HepG2 (cell line): ENCODE data around the gene THPO. TPM values are rescaled to one million over a fixed set of nuclear protein-coding genes. Genes with fewer than 3 reads are reported as not detected.

ENCODE experiments used
- ATAC-seq: fragments of 200-7000 bp; cut with Tn5 transposase; 3 replicates; pipeline ENCODE4 v1.9.1; 2020; ENCODE audit warnings: mild to moderate bottlenecking, moderate library complexity
- BruUV-seq: library from RNA; stranded (reverse); fragments of 400-500 nt; replicated peaks from 2 replicates; lab custom pipeline; 2021; lab: Mats Ljungman, UMichigan
- CTCF ChIA-PET: fragments of 300-600 bp; formaldehyde crosslinking; extraction: SDS; loops from one replicate; lab custom pipeline; 2021; ENCODE audit warnings: low total read pairs, inconsistent platforms, low intra/inter-chr PET ratio; lab: Yijun Ruan, JAX
- POLR2A ChIA-PET: fragments of 350-600 bp; sonication (Branson Sonifier 250); formaldehyde crosslinking; loops from one replicate; lab custom pipeline; 2020; ENCODE audit warnings: antibody characterized with exemption, inconsistent platforms; lab: Yijun Ruan, JAX
- DNase-seq: peaks from one replicate; pipeline ENCODE4 v3.0.0-alpha.2; 2015; ENCODE audit warnings: low spot score
- FAIRE-seq: peaks from 3 replicates; lab custom pipeline; 2011; peaks lifted over from hg19 to GRCh38; lab: Jason Lieb, UNC
- H2AFZ ChIP-seq: one replicate; pipeline ENCODE4 v1.6.1; 2011; ENCODE audit warnings: low read length, inconsistent platforms
- H3K27ac ChIP-seq: fragments of 300-600 bp; 3 replicates; pipeline ENCODE4 v1.8.0; 2011; ENCODE audit warnings: mixed run types, mild to moderate bottlenecking, mixed read lengths, low read length, inconsistent platforms; ENCODE audit not compliant: insufficient read depth; ENCODE audit errors: extremely low read length
- H3K27me3 ChIP-seq, 2 experiments: fragments of 200-600 bp in 1 of 2; 2 replicates in 1 of 2; 3 replicates in 1 of 2; pipeline versions ENCODE4 v1.6.0 to v1.8.0; 2011; ENCODE audit warnings: low read length in 2 of 2, mild to moderate bottlenecking in 2 of 2, moderate library complexity in 2 of 2, inconsistent platforms in 1 of 2; ENCODE audit not compliant: insufficient read depth in 2 of 2, control insufficient read depth in 1 of 2
- H3K36me3 ChIP-seq, 2 experiments: fragments of 200-600 bp in 1 of 2; replicated peaks in 1 of 2; 2 replicates in 1 of 2; 3 replicates in 1 of 2; pipeline versions ENCODE4 v1.5.1 to v1.8.0; 2011; ENCODE audit warnings: low read length in 2 of 2, inconsistent platforms in 1 of 2; ENCODE audit not compliant: insufficient read depth in 2 of 2, control insufficient read depth in 1 of 2
- H3K4me1 ChIP-seq: 2 replicates; pipeline ENCODE4 v1.5.1; 2012; ENCODE audit warnings: low read length, inconsistent platforms; ENCODE audit not compliant: insufficient read depth
- H3K4me2 ChIP-seq: 2 replicates; pipeline ENCODE4 v1.6.0; 2011; ENCODE audit warnings: low read depth, low read length, inconsistent platforms
- H3K4me3 ChIP-seq, 3 experiments: fragments of 200-600 bp in 1 of 3; sonication (generic), shearing (Covaris generic) in 1 of 3; replicated peaks in 1 of 3; 2 replicates each; pipeline ENCODE4 v1.5.1; 2011 to 2016; ENCODE audit warnings: low read length in 3 of 3, inconsistent platforms in 2 of 3, low read depth in 2 of 3, mild to moderate bottlenecking in 2 of 3, control low read depth in 1 of 3, mixed read lengths in 1 of 3; ENCODE audit not compliant: insufficient read depth in 1 of 3
- H3K79me2 ChIP-seq: one replicate; pipeline ENCODE4 v1.6.1; 2011; ENCODE audit warnings: low read length, inconsistent platforms; ENCODE audit not compliant: insufficient read depth
- H3K9ac ChIP-seq: 2 replicates; pipeline ENCODE4 v1.6.0; 2011; ENCODE audit warnings: mild to moderate bottlenecking, low read depth, low read length, inconsistent platforms; ENCODE audit not compliant: insufficient read depth
- H3K9me3 ChIP-seq: 2 replicates; pipeline ENCODE4 v1.5.1; 2012; ENCODE audit warnings: mild to moderate bottlenecking, low read length
- H4K20me1 ChIP-seq: 2 replicates; pipeline ENCODE4 v1.6.0; 2011; ENCODE audit warnings: inconsistent platforms, mild to moderate bottlenecking, low read length, moderate library complexity; ENCODE audit not compliant: insufficient read depth
- ELF3 ChIP-seq: IDR thresholded peaks from 2 replicates; pipeline ENCODE4 v1.6.1; 2016; ENCODE audit warnings: missing genetic modification reagents, missing compliant biosample characterization
- EP300 ChIP-seq, 3 experiments: sonication (generic) in 1 of 3; formaldehyde crosslinking in 1 of 3; IDR thresholded peaks; 2 replicates each; pipeline versions ENCODE4 v1.5.1 to v1.6.1; 2011 to 2020; ENCODE audit warnings: low read depth in 2 of 3, low read length in 2 of 3, borderline replicate concordance in 1 of 3, improper control_type of control experiment in 1 of 3, mild to moderate bottlenecking in 1 of 3, missing genetic modification reagents in 1 of 3, moderate library complexity in 1 of 3
- EZH2 ChIP-seq: conservative IDR thresholded peaks from 2 replicates; pipeline ENCODE4 v1.6.1; 2012; ENCODE audit warnings: mild to moderate bottlenecking, low read depth, low read length, moderate library complexity
- KDM5B ChIP-seq: sonication (generic); formaldehyde crosslinking; IDR thresholded peaks from 2 replicates; pipeline ENCODE4 v1.4.0; 2020; ENCODE audit warnings: missing genetic modification reagents, mild to moderate bottlenecking, borderline replicate concordance
- MYC ChIP-seq: sonication (generic); formaldehyde crosslinking; IDR thresholded peaks from 2 replicates; pipeline ENCODE4 v1.9.0; 2021; ENCODE audit warnings: missing genetic modification reagents, borderline replicate concordance
- NR2F1 ChIP-seq, 2 experiments: fragments of 450-650 bp in 1 of 2; formaldehyde crosslinking in 1 of 2; IDR thresholded peaks; 2 replicates each; pipeline versions ENCODE4 v1.5.0 to v1.6.1; 2016 to 2020; ENCODE audit warnings: mild to moderate bottlenecking in 1 of 2, missing compliant biosample characterization in 1 of 2, missing genetic modification reagents in 1 of 2, moderate library complexity in 1 of 2
- POLR2A ChIP-seq, 2 experiments: IDR thresholded peaks; 2 replicates each; pipeline ENCODE4 v1.6.1; 2011; ENCODE audit warnings: low read depth in 2 of 2, low read length in 2 of 2, mild to moderate bottlenecking in 1 of 2, moderate library complexity in 1 of 2; ENCODE audit not compliant: insufficient read depth in 1 of 2
- POLR2G ChIP-seq: fragments of 200-400 bp; formaldehyde crosslinking; IDR thresholded peaks from 2 replicates; pipeline ENCODE4 v1.6.1; 2018; ENCODE audit warnings: mild to moderate bottlenecking, low read depth, low read length, moderate library complexity
- RXRB ChIP-seq: IDR thresholded peaks from 2 replicates; pipeline ENCODE4 v1.6.1; 2016; ENCODE audit warnings: borderline replicate concordance, missing genetic modification reagents, missing compliant biosample characterization
- ZNF121 ChIP-seq: sonication (generic); formaldehyde crosslinking; IDR thresholded peaks from 2 replicates; pipeline ENCODE4 v1.5.0; 2020; ENCODE audit warnings: mild to moderate bottlenecking, missing genetic modification reagents
- ZNF143 ChIP-seq: sonication (generic); formaldehyde crosslinking; IDR thresholded peaks from 2 replicates; pipeline ENCODE4 v1.4.0; 2020; ENCODE audit warnings: missing genetic modification reagents
- ZNF260 ChIP-seq: sonication (generic); formaldehyde crosslinking; IDR thresholded peaks from 2 replicates; pipeline ENCODE4 v1.4.0; 2020; ENCODE audit warnings: missing genetic modification reagents, low read depth, mild to moderate bottlenecking, borderline replicate concordance
- ZNF530 ChIP-seq: sonication (generic); formaldehyde crosslinking; IDR thresholded peaks from 2 replicates; pipeline ENCODE4 v1.5.0; 2020; ENCODE audit warnings: low read depth, mild to moderate bottlenecking, missing genetic modification reagents
- ZNF678 ChIP-seq: sonication (generic); formaldehyde crosslinking; IDR thresholded peaks from 2 replicates; pipeline ENCODE4 v1.4.0; 2020; ENCODE audit warnings: mild to moderate bottlenecking, missing genetic modification reagents
- ZNF780A ChIP-seq: sonication (generic); formaldehyde crosslinking; IDR thresholded peaks from 2 replicates; pipeline ENCODE4 v1.8.0; 2022; ENCODE audit warnings: mild to moderate bottlenecking, missing genetic modification reagents, moderate library complexity
- WGBS: methylation state at CpG from one replicate; pipeline ENCODE4 v1.1.6; 2017; ENCODE audit warnings: low lambda C conversion rate; 5-methylcytosine and 5-hydroxymethylcytosine counted together
- in situ Hi-C: cut with HindIII; loops from 2 replicates; pipeline ENCODE4 v1.10.0; 2017; ENCODE audit warnings: low pct_unique_long_range_greater_than_20kb; ENCODE audit not compliant: extremely low pct_ligation_motif_present
- intact Hi-C: fragments of 100-400 bp; cut with micrococcal nuclease; formaldehyde crosslinking; loops from one replicate; pipeline ENCODE4 v1.10.0; 2022; ENCODE audit not compliant: unreplicated experiment
- polyA plus RNA-seq, 8 experiments: library from polyadenylated mRNA; depleted of rRNA in 3 of 8; stranded (reverse) in 7 of 8; unstranded in 1 of 8; fragments of >200 nt; fragmentation: Illumina TruSeq in 4 of 8; extraction: Trizol in 4 of 8; gene quantifications; 2 replicates each; pipeline versions ENCODE4 v1.2.1 to v1.2.3, GENCODE V29; 2011 to 2016; ENCODE audit warnings: low read depth in 4 of 8, missing spikeins in 1 of 8, mixed read lengths in 1 of 8; ENCODE audit not compliant: insufficient read depth in 1 of 8
- total RNA-seq, 5 experiments: library from RNA; depleted of rRNA; stranded (reverse); fragments of >200 nt; fragmentation: Illumina TruSeq; extraction: Trizol; gene quantifications; 2 replicates each; pipeline ENCODE4 v1.2.3, GENCODE V29; 2016; ENCODE audit warnings: low read depth in 1 of 5
- TF ChIP-seq, protein P1 (sequence below): sonication (generic); formaldehyde crosslinking; conservative IDR thresholded peaks from 2 replicates; pipeline ENCODE4 v1.8.0; 2022; ENCODE audit warnings: missing genetic modification reagents
- TF ChIP-seq, protein P2 (sequence below): sonication (generic); formaldehyde crosslinking; IDR thresholded peaks from 2 replicates; pipeline ENCODE4 v1.4.0; 2020; ENCODE audit warnings: mild to moderate bottlenecking, missing genetic modification reagents

Gene THPO
- total and polyA plus RNA-seq, 2 of the 13 experiments (the other 11 are each of a cell fraction or from before 2014, with no cell fraction given), result 2.8 to 4.8 TPM

- TF ChIP-seq MYC (CRISPR knock-in tag), result peak; percentile 43; the same call in 1 of the 2 replicates
- TF ChIP-seq ZNF143 (CRISPR knock-in tag), result no peak
- no peak for TF ChIP-seq ZNF260 (CRISPR knock-in tag)
- peak; percentile 35; the same call in 1 of the 2 replicates for TF ChIP-seq KDM5B
- no peak for TF ChIP-seq ZNF121 (CRISPR knock-in tag)
- no peak for TF ChIP-seq NR2F1 (CRISPR knock-in tag; IDR thresholded peaks at IDR 0.05)
- peak; percentile 74; the same call in 1 of the 2 replicates for TF ChIP-seq ELF3 (CRISPR knock-in tag)
- TF ChIP-seq ZNF780A (CRISPR knock-in tag), result no peak
- no peak for TF ChIP-seq EZH2
- TF ChIP-seq EP300 (IDR thresholded peaks at IDR 0.05; ENCODE audit: low read depth in 2 of 2, low read length in 2 of 2), result peak in 1 of 2 experiments; percentile 23; a peak in 1 of 4 replicates
- TF ChIP-seq EP300 (CRISPR knock-in tag; IDR thresholded peaks at IDR 0.05; ENCODE audit: borderline replicate concordance), result no peak
These were observed 6.4 kb downstream of the THPO start (continued) for GRCh38 chr3:184371570-184372018.

DNA sequence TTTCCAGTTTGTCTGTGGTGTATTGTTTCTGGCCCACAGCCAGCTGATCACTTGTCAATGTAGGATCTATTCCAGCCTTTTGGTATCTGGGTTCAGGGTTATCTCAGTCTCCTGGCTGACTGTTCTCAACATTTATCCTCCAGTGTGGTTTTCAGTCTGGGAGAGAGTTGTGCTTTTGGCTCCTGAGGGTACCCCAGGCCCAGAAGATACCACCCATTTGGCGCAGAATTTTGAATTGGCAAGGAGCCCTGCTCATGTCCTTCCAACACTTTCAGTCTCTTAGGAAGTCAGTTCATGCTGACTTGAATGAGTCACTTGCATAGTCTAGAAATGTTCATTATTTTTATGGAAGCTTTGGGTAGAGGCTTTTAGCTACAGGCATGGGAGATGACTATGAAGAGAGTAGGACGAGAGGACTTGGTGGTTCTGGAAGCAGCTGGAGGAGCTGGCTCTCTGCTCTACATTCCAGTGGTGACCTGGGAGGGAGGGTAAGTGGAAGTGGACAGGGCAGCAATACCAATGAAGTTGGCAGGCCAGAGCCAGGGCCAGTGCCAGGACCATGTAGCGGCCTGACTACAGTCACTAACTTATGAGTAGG lies 9.3 kb downstream of the THPO start:
- TF ChIP-seq RXRB (CRISPR knock-in tag), result no peak
- TF ChIP-seq POLR2G, result peak; percentile 44; the same call in 1 of the 2 replicates
- TF ChIP-seq, protein P1, sequence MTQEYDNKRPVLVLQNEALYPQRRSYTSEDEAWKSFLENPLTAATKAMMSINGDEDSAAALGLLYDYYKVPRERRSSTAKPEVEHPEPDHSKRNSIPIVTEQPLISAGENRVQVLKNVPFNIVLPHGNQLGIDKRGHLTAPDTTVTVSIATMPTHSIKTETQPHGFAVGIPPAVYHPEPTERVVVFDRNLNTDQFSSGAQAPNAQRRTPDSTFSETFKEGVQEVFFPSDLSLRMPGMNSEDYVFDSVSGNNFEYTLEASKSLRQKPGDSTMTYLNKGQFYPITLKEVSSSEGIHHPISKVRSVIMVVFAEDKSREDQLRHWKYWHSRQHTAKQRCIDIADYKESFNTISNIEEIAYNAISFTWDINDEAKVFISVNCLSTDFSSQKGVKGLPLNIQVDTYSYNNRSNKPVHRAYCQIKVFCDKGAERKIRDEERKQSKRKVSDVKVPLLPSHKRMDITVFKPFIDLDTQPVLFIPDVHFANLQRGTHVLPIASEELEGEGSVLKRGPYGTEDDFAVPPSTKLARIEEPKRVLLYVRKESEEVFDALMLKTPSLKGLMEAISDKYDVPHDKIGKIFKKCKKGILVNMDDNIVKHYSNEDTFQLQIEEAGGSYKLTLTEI (CRISPR knock-in tag), result no peak
- TF ChIP-seq ZNF678, result no peak
- no peak for TF ChIP-seq ZNF530 (CRISPR knock-in tag)
- peak in 1 of 2 experiments; percentile 45; a peak in 1 of 4 replicates for TF ChIP-seq POLR2A (IDR thresholded peaks at IDR 0.05; ENCODE audit: insufficient read depth in 1 of 2, low read depth in 2 of 2, low read length in 2 of 2)
- TF ChIP-seq, protein P2, sequence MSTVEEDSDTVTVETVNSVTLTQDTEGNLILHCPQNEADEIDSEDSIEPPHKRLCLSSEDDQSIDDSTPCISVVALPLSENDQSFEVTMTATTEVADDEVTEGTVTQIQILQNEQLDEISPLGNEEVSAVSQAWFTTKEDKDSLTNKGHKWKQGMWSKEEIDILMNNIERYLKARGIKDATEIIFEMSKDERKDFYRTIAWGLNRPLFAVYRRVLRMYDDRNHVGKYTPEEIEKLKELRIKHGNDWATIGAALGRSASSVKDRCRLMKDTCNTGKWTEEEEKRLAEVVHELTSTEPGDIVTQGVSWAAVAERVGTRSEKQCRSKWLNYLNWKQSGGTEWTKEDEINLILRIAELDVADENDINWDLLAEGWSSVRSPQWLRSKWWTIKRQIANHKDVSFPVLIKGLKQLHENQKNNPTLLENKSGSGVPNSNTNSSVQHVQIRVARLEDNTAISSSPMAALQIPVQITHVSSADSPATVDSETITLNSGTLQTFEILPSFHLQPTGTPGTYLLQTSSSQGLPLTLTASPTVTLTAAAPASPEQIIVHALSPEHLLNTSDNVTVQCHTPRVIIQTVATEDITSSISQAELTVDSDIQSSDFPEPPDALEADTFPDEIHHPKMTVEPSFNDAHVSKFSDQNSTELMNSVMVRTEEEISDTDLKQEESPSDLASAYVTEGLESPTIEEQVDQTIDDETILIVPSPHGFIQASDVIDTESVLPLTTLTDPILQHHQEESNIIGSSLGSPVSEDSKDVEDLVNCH (CRISPR knock-in tag), result no peak

More for the DNA sequence above, 9.3 kb downstream of the THPO start:
- Histone ChIP-seq H3K9me3 (no peaks in the 10 kb centered on the region), H3K4me1 (peaks cover 51% of the 10 kb centered on the region), H4K20me1 (peaks cover 17% of the 10 kb centered on the region), H3K9ac (no peak overlapping the region), H3K4me2 (no peak overlapping the region), H3K27me3 (no peaks in the 10 kb centered on the region), H3K79me2 (peaks cover 14% of the 10 kb centered on the region), H2AFZ (no peak overlapping the region), H3K27ac (no peak overlapping the region), H3K4me3 (no peak overlapping the region), H3K36me3 (peaks cover 22 to 46% of the 10 kb centered on the region in 2 experiments)
- in situ Hi-C loops, result no loop called here
- 94% methylated on average over 3 of the region's 3 CpGs for WGBS
- intact Hi-C loops, result no loop called here
- CTCF ChIA-PET, result no interaction called here
- BruUV-seq, result no TSS peak
- FAIRE-seq (no peak), ATAC-seq (no peak), DNase-seq (no peak)
- POLR2A ChIA-PET, result interaction anchor here (0.5 to 3.0 kb wide), 4 partner anchors 9 to 146 kb away, joined by 3 to 13 read pairs (median 6); no protein-coding TSS in a partner anchor
